Activated B cell treated with CpG ODN at 0.5 μM for 24 hours (primary cell): ENCODE data around the gene BAZ2B. TPM values are rescaled to one million over a fixed set of nuclear protein-coding genes. Genes with fewer than 3 reads are reported as not detected.

Source experiments
- ATAC-seq: fragments of 200-7000 bp; cut with Tn5 transposase; one replicate; pipeline ENCODE4 v1.10.0; 2021; ENCODE audit warnings: low read depth, mild to moderate bottlenecking, moderate library complexity
- CTCF ChIA-PET: fragments of 350-600 bp; sonication (Branson Sonifier 250); formaldehyde crosslinking; loops from one replicate; lab custom pipeline; 2021; ENCODE audit warnings: antibody characterized with exemption; lab: Charles Lee
- POLR2A ChIA-PET: fragments of 350-600 bp; sonication (Branson Sonifier 250); formaldehyde crosslinking; loops from one replicate; lab custom pipeline; 2021; ENCODE audit warnings: antibody characterized with exemption; lab: Charles Lee
- DNase-seq: peaks from one replicate; pipeline ENCODE4 v3.0.0; 2022
- H3K27ac Mint-ChIP-seq: one replicate; pipeline ENCODE4 v1.8.0; 2020; ENCODE audit warnings: mixed read lengths
- H3K27me3 Mint-ChIP-seq: one replicate; pipeline ENCODE4 v1.8.0; 2021; ENCODE audit warnings: mixed read lengths
- H3K36me3 Mint-ChIP-seq: one replicate; pipeline ENCODE4 v1.8.0; 2021; ENCODE audit warnings: low read depth, mixed read lengths
- H3K4me1 Mint-ChIP-seq: one replicate; pipeline ENCODE4 v1.8.0; 2021; ENCODE audit warnings: mixed read lengths
- H3K4me3 Mint-ChIP-seq: one replicate; pipeline ENCODE4 v1.8.0; 2020; ENCODE audit warnings: mild to moderate bottlenecking, mixed read lengths
- H3K9me3 Mint-ChIP-seq: one replicate; pipeline ENCODE4 v1.8.0; 2020; ENCODE audit warnings: mixed read lengths
- CTCF ChIP-seq: fragments of 200-600 bp; IDR thresholded peaks from one replicate; pipeline ENCODE4 v1.8.0; 2022; ENCODE audit warnings: antibody characterized with exemption, mild to moderate bottlenecking
- intact Hi-C: fragments of 100-400 bp; cut with micrococcal nuclease; formaldehyde crosslinking; loops from one replicate; pipeline ENCODE4 v1.15.1; 2024
- total RNA-seq: library from RNA; stranded (reverse); gene quantifications from 2 replicates; pipeline ENCODE4 v1.2.3, GENCODE V29; 2022

The BAZ2B gene
- total RNA-seq, 1 donor from 2014 or later = 22.0 TPM

GRCh38 chr2:159501743-159502142, 114.6 kb downstream of the BAZ2B start:
- ChIA-PET POLR2A (no interaction called here), CTCF (no interaction called here)
- DNase-seq (no peak), ATAC-seq (no peak)
- TF ChIP-seq CTCF = no peak
- H3K4me1 Mint-ChIP-seq = peaks cover 9% of the 10 kb centered on the region
- H3K27ac Mint-ChIP-seq = no peak overlapping the region
- intact Hi-C loops = no loop called here
- peaks cover 10% of the 10 kb centered on the region for H3K36me3 Mint-ChIP-seq
- H3K27me3 Mint-ChIP-seq = no peaks in the 10 kb centered on the region
- H3K4me3 Mint-ChIP-seq = no peak overlapping the region
- H3K9me3 Mint-ChIP-seq = peaks cover 4% of the 10 kb centered on the region

- ATAC-seq (no peak), DNase-seq (no peak)
- peaks cover 9% of the 10 kb centered on the region for H3K4me1 Mint-ChIP-seq
- H3K36me3 Mint-ChIP-seq = peaks cover 10% of the 10 kb centered on the region
- ChIA-PET POLR2A (no interaction called here), CTCF (no interaction called here)
- H3K27me3 Mint-ChIP-seq = no peaks in the 10 kb centered on the region
- H3K9me3 Mint-ChIP-seq = peaks cover 4% of the 10 kb centered on the region
- H3K4me3 Mint-ChIP-seq = no peak overlapping the region
- TF ChIP-seq CTCF = no peak
- intact Hi-C loops = no loop called here
- H3K27ac Mint-ChIP-seq = no peak overlapping the region
These were observed 118.5 kb downstream of the BAZ2B start for GRCh38 chr2:159497847-159498246.

GRCh38 chr2:159497256-159497655, 119.1 kb downstream of the BAZ2B start:
- Mint-ChIP-seq H3K4me3 (no peak overlapping the region), H3K4me1 (peaks cover 9% of the 10 kb centered on the region), H3K9me3 (peaks cover 4% of the 10 kb centered on the region), H3K36me3 (peaks cover 10% of the 10 kb centered on the region), H3K27me3 (no peaks in the 10 kb centered on the region), H3K27ac (no peak overlapping the region)
- ChIA-PET POLR2A (no interaction called here), CTCF (no interaction called here)
- intact Hi-C loops = no loop called here
- no peak for TF ChIP-seq CTCF
- no peak for DNase-seq
- no peak for ATAC-seq

GRCh38 chr2:159489476-159489875, 126.9 kb downstream of the BAZ2B start:
- no peak overlapping the region for H3K4me3 Mint-ChIP-seq
- CTCF ChIA-PET = no interaction called here

GRCh38 chr2:159484532-159484931, 131.8 kb downstream of the BAZ2B start:
- no peaks in the 10 kb centered on the region for H3K27me3 Mint-ChIP-seq
- ATAC-seq (no peak), DNase-seq (no peak)
- CTCF ChIA-PET = no interaction called here
- no peaks in the 10 kb centered on the region for H3K36me3 Mint-ChIP-seq
- peaks cover 7% of the 10 kb centered on the region for H3K4me1 Mint-ChIP-seq
- no peak overlapping the region for H3K4me3 Mint-ChIP-seq
- H3K9me3 Mint-ChIP-seq = no peaks in the 10 kb centered on the region
- TF ChIP-seq CTCF = no peak
- POLR2A ChIA-PET = no interaction called here
- intact Hi-C loops = no loop called here
- no peak overlapping the region for H3K27ac Mint-ChIP-seq

More at GRCh38 chr2:159489476-159489875, 126.9 kb downstream of the BAZ2B start:
- peaks cover 8% of the 10 kb centered on the region for H3K4me1 Mint-ChIP-seq
- no peak for ATAC-seq
- TF ChIP-seq CTCF = no peak
- intact Hi-C loops = no loop called here
- no peak for DNase-seq
- H3K36me3 Mint-ChIP-seq = no peaks in the 10 kb centered on the region
- no peaks in the 10 kb centered on the region for H3K9me3 Mint-ChIP-seq
- POLR2A ChIA-PET = no interaction called here
- H3K27ac Mint-ChIP-seq = no peak overlapping the region
- H3K27me3 Mint-ChIP-seq = no peaks in the 10 kb centered on the region
